Measurements from ENCODE around the gene UIMC1. TPM values are rescaled to one million over a fixed set of nuclear protein-coding genes. Genes with fewer than 3 reads are reported as not detected.
"Not testable (repeated sequence)": the region's sequence is repeated elsewhere in the genome, so short reads cannot be mapped to it uniquely, and the experiment has no call there.

UIMC1 gene
- total RNA-seq, 4 donors from 2014 or later = 10.4 to 24.3 (median 20.2) TPM

GRCh38 chr5:176996780-176997179 lies 9.8 kb downstream of the UIMC1 start:
- Histone ChIP-seq H3K4me3 (no peak overlapping the region), H3K27ac (peak overlapping the region in 2 of 4 donors; percentile 30 to 43), H3K27me3 (no peaks in the 10 kb centered on the region), H3K36me3 (no peaks in the 10 kb centered on the region), H3K4me1 (peaks cover 14 to 20% of the 10 kb centered on the region in 2 donors), H3K9me3 (no peaks in the 10 kb centered on the region)
- TF ChIP-seq POLR2A (IDR thresholded peaks at IDR 0.05) = no peak
- no peak for TF ChIP-seq CTCF (IDR thresholded peaks at IDR 0.05 in 4 of 5, conservative IDR thresholded peaks at IDR 0.05 in 1 of 5)
- in situ Hi-C loops (cut with MboI; ENCODE audit: low sequenced_read_pairs in 4 of 4) (no loop called here), intact Hi-C loops (cut with DNase I; ENCODE audit: low total_unique reads) (no loop called here)
- ATAC-seq (no peak), DNase-seq (no peak)

- H3K27me3 ChIP-seq = no peaks in the 10 kb centered on the region
- TF ChIP-seq POLR2A (IDR thresholded peaks at IDR 0.05) = no peak
- no peak for TF ChIP-seq CTCF (IDR thresholded peaks at IDR 0.05 in 4 of 5, conservative IDR thresholded peaks at IDR 0.05 in 1 of 5)
- in situ Hi-C loops (cut with MboI; ENCODE audit: low sequenced_read_pairs in 4 of 4) = no loop called here
- ATAC-seq (no peak), DNase-seq (no peak)
- no peaks in the 10 kb centered on the region for H3K36me3 ChIP-seq
- no peaks in the 10 kb centered on the region for H3K9me3 ChIP-seq
- peaks cover 14 to 16% of the 10 kb centered on the region in 2 donors for H3K4me1 ChIP-seq
- peak overlapping the region in 2 of 4 donors; percentile 30 to 43 for H3K27ac ChIP-seq
- intact Hi-C loops (cut with DNase I; ENCODE audit: low total_unique reads) = no loop called here
- H3K4me3 ChIP-seq = no peak overlapping the region
These were observed 10.4 kb downstream of the UIMC1 start for GRCh38 chr5:176995896-176996767.

- no peak overlapping the region for H3K4me3 ChIP-seq
- peaks cover 12 to 13% of the 10 kb centered on the region in 2 donors for H3K4me1 ChIP-seq
- no peak for TF ChIP-seq POLR2A (IDR thresholded peaks at IDR 0.05)
- no peak for TF ChIP-seq CTCF (IDR thresholded peaks at IDR 0.05 in 4 of 5, conservative IDR thresholded peaks at IDR 0.05 in 1 of 5)
- no peaks in the 10 kb centered on the region for H3K27me3 ChIP-seq
- intact Hi-C loops (cut with DNase I; ENCODE audit: low total_unique reads) = no loop called here
- in situ Hi-C loops (cut with MboI; ENCODE audit: low sequenced_read_pairs in 4 of 4) = no loop called here
- peak overlapping the region; percentile 3 to 56 (median 30) for H3K27ac ChIP-seq
- H3K9me3 ChIP-seq = no peaks in the 10 kb centered on the region
- ATAC-seq (no peak), DNase-seq (no peak)
- no peaks in the 10 kb centered on the region for H3K36me3 ChIP-seq
These were observed 11.5 kb downstream of the UIMC1 start for GRCh38 chr5:176995122-176995490.

GRCh38 chr5:176994460-176995121 lies 12.0 kb downstream of the UIMC1 start:
- Histone ChIP-seq H3K36me3 (no peaks in the 10 kb centered on the region), H3K27me3 (no peaks in the 10 kb centered on the region), H3K4me3 (no peak overlapping the region), H3K9me3 (no peaks in the 10 kb centered on the region), H3K4me1 (peaks cover 12 to 13% of the 10 kb centered on the region in 2 donors), H3K27ac (peak overlapping the region; percentile 3 to 56 (median 30))
- intact Hi-C loops (cut with DNase I; ENCODE audit: low total_unique reads) = no loop called here
- in situ Hi-C loops (cut with MboI; ENCODE audit: low sequenced_read_pairs in 4 of 4) = no loop called here
- DNase-seq (peak in 1 of 2 donors; percentile 39), ATAC-seq (peak; percentile 44 to 72)
- no peak for TF ChIP-seq POLR2A (IDR thresholded peaks at IDR 0.05)
- TF ChIP-seq CTCF (IDR thresholded peaks at IDR 0.05 in 4 of 5, conservative IDR thresholded peaks at IDR 0.05 in 1 of 5) = no peak

DNA sequence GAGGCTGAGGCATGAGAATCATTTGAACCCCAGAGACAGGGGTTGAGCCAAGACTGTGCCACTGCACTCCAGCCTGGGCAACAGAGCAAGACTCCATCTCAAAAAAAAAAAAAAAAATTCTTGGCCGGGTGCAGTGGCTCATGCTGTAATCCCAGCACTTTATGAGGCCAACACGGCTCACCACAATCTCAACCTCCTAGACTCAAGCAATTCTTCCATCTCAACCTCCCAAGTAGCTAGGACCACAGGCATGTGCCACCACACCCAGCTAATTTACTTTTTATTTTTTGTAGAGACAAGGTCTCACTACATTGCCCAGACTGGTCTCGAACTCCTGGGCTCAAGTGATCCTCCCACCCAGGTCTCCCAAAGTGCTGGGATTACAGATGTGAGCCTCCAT lies 13.5 kb downstream of the UIMC1 start:
- in situ Hi-C loops (cut with MboI; ENCODE audit: low sequenced_read_pairs in 4 of 4); H3K27ac ChIP-seq; ATAC-seq; H3K9me3 ChIP-seq; DNase-seq; H3K36me3 ChIP-seq; intact Hi-C loops (cut with DNase I; ENCODE audit: low total_unique reads); H3K4me3 ChIP-seq; H3K27me3 ChIP-seq: not testable (repeated sequence)
- H3K4me1 ChIP-seq = peaks cover 13 to 22% of the 10 kb centered on the region in 2 donors

Data from gastrocnemius medialis (tissue), 4 donors.